ENCODE data around the gene MYH9.

DNA sequence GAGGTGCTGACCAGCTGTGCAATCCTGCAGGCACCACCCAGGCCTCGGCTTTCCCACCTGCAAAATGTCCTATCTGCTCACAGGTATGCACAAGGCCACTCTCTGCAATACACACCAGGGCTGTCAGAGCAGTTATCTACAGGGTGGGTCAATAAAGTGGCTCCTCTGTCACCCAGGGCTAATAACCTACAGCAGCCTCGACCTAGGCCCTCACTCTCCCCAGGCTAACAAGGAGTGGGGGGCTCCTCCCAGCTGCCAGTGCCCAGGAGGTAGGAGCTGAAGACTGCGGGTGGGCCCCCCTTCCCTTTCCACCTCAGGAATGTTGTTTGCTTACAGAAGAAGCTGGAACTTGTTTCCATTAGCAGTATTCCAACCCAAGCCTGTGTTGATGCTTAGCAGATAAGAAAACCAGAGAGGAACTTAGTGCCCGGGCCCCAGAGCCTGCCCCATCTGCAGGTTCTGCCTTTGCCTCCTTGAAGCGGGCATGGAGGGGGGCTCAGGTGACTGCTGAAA, 26.8 kb downstream of the MYH9 start:
- TF ChIP-seq GFI1B (tag by site-specific recombination; IDR thresholded peaks at IDR 0.05): no peak
- TF ChIP-seq, protein P1, sequence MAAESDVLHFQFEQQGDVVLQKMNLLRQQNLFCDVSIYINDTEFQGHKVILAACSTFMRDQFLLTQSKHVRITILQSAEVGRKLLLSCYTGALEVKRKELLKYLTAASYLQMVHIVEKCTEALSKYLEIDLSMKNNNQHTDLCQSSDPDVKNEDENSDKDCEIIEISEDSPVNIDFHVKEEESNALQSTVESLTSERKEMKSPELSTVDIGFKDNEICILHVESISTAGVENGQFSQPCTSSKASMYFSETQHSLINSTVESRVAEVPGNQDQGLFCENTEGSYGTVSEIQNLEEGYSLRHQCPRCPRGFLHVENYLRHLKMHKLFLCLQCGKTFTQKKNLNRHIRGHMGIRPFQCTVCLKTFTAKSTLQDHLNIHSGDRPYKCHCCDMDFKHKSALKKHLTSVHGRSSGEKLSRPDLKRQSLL (tag by site-specific recombination; IDR thresholded peaks at IDR 0.05): no peak

Data from HEK293 (cell line).